ENCODE measurements around the gene FAR1.

Gene FAR1

DNA sequence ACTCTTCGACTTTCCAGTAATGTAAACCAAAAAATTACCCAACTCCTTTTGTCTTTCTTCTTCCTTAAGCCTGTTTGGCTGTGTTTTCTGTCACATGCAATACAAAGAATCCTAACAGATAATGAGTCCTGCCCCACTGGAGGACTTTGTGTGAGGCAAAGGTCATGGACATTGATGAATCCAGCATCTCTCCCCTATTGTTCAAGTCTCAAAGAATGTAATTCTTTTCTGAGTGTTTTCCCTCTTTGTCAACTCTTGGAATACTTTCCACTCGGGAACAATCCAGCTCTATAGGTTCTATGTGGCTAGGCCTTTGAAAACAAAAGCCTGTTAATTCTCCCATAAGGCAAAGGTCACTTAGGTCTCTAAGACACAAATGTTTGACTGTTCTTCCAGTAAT lies 100.7 kb downstream of the FAR1 start:
- Histone ChIP-seq H3K9me3 (ENCODE audit: control insufficient read depth in 2 of 2, low read length in 2 of 2) (no peaks in the 10 kb centered on the region), H3K27me3 (ENCODE audit: control insufficient read depth in 2 of 2, insufficient read depth in 2 of 2, low read length in 2 of 2) (no peaks in the 10 kb centered on the region), H3K4me1 (ENCODE audit: control insufficient read depth in 2 of 2, insufficient read depth in 2 of 2, low read length in 2 of 2) (no peaks in the 10 kb centered on the region), H3K27ac (ENCODE audit: low read depth in 2 of 2, low read length in 2 of 2) (no peak overlapping the region), H3K9ac (ENCODE audit: low read depth in 1 of 2, low read length in 2 of 2) (no peak overlapping the region), H3K4me3 (ENCODE audit: low read length in 2 of 2) (no peak overlapping the region), H3K36me3 (ENCODE audit: control insufficient read depth in 2 of 2, insufficient read depth in 2 of 2, low read length in 2 of 2) (no peaks in the 10 kb centered on the region)

- no peak overlapping the region for H3K27ac ChIP-seq (ENCODE audit: low read depth in 2 of 2, low read length in 2 of 2)
- no peaks in the 10 kb centered on the region for H3K9me3 ChIP-seq (ENCODE audit: control insufficient read depth in 2 of 2, low read length in 2 of 2)
- H3K4me3 ChIP-seq (ENCODE audit: low read length in 2 of 2) = no peak overlapping the region
- H3K27me3 ChIP-seq (ENCODE audit: control insufficient read depth in 2 of 2, insufficient read depth in 2 of 2, low read length in 2 of 2) = no peaks in the 10 kb centered on the region
- H3K36me3 ChIP-seq (ENCODE audit: control insufficient read depth in 2 of 2, insufficient read depth in 2 of 2, low read length in 2 of 2) = no peaks in the 10 kb centered on the region
- H3K4me1 ChIP-seq (ENCODE audit: control insufficient read depth in 2 of 2, insufficient read depth in 2 of 2, low read length in 2 of 2) = peaks cover 0 to 3% of the 10 kb centered on the region in 2 donors
- no peak overlapping the region for H3K9ac ChIP-seq (ENCODE audit: low read depth in 1 of 2, low read length in 2 of 2)
Measured at GRCh38 chr11:13771151-13771550, 102.7 kb downstream of the FAR1 start.

DNA sequence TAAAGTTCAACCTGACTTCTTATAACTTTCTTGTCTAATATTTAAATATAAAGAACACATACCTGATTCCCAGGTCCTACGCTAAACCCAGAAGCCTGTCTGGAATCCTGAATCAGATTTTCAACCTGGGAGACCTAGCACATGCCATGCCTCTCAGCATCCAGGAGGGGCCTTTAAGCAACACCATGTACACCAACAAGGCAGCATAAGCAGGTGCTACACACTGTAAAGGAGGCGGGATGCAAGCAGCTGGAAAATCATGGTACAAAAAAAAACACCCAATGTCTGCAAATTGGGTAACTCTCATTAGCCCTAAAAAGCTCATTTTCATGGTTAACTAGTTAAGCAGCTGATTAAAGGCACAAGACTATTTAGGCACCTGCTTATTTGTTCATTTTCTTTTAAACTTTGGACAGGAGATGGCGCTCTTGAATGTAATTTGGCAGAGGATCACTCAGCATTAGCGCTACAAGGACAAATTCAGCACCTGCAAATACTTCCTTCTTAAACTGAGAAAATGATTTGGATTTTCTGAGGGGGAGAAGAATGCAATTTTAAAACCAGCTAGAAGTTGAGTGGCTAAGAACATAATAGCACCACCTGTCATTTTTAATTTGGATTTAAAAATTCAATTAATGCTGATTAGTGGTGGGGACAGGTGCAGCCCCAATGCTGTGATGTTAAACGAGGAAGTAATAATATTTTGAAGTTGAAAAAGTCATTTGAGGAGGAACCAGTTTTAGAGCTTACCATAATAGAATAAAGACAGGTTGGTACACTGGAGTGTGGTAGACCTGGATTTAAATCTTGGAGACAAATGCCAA lies 104.0 kb downstream of the FAR1 start:
- H3K9ac ChIP-seq (ENCODE audit: low read depth in 1 of 2, low read length in 2 of 2) = no peak overlapping the region
- no peak overlapping the region for H3K27ac ChIP-seq (ENCODE audit: low read depth in 2 of 2, low read length in 2 of 2)
- peaks cover 0 to 3% of the 10 kb centered on the region in 2 donors for H3K4me1 ChIP-seq (ENCODE audit: control insufficient read depth in 2 of 2, insufficient read depth in 2 of 2, low read length in 2 of 2)
- no peaks in the 10 kb centered on the region for H3K36me3 ChIP-seq (ENCODE audit: control insufficient read depth in 2 of 2, insufficient read depth in 2 of 2, low read length in 2 of 2)
- H3K9me3 ChIP-seq (ENCODE audit: control insufficient read depth in 2 of 2, low read length in 2 of 2) = no peaks in the 10 kb centered on the region
- H3K4me3 ChIP-seq (ENCODE audit: low read length in 2 of 2) = no peak overlapping the region
- no peaks in the 10 kb centered on the region for H3K27me3 ChIP-seq (ENCODE audit: control insufficient read depth in 2 of 2, insufficient read depth in 2 of 2, low read length in 2 of 2)

DNA sequence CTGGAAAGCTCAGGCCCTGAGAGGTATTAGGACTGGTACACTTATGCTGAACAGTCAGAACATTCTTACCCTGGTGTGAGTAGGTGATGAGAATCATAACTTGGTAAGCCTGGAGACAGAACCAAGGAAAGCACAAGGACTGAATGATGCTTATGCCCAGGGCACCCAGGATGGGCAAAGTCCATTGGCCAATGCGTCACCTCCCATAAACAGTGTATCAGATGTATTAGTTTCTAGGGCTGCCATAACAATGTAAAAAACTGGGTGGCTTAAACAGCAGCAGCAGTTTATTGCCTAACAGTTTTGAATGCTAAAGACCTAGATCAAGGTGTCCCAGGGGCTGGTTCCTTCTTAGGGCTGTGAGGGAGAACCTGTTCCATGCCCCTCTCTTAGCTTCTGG lies 107.0 kb downstream of the FAR1 start:
- no peaks in the 10 kb centered on the region for H3K27me3 ChIP-seq (ENCODE audit: control insufficient read depth in 2 of 2, insufficient read depth in 2 of 2, low read length in 2 of 2)
- H3K9ac ChIP-seq (ENCODE audit: low read depth in 1 of 2, low read length in 2 of 2) = no peak overlapping the region
- no peak overlapping the region for H3K4me3 ChIP-seq (ENCODE audit: low read length in 2 of 2)
- no peaks in the 10 kb centered on the region for H3K9me3 ChIP-seq (ENCODE audit: control insufficient read depth in 2 of 2, low read length in 2 of 2)
- H3K27ac ChIP-seq (ENCODE audit: low read depth in 2 of 2, low read length in 2 of 2) = no peak overlapping the region
- H3K4me1 ChIP-seq (ENCODE audit: control insufficient read depth in 2 of 2, insufficient read depth in 2 of 2, low read length in 2 of 2) = peaks cover 0 to 3% of the 10 kb centered on the region in 2 donors
- no peaks in the 10 kb centered on the region for H3K36me3 ChIP-seq (ENCODE audit: control insufficient read depth in 2 of 2, insufficient read depth in 2 of 2, low read length in 2 of 2)

GRCh38 chr11:13776134-13776815 lies 107.8 kb downstream of the FAR1 start:
- Histone ChIP-seq H3K36me3 (ENCODE audit: control insufficient read depth in 2 of 2, insufficient read depth in 2 of 2, low read length in 2 of 2) (no peaks in the 10 kb centered on the region), H3K9ac (ENCODE audit: low read depth in 1 of 2, low read length in 2 of 2) (no peak overlapping the region), H3K4me1 (ENCODE audit: control insufficient read depth in 2 of 2, insufficient read depth in 2 of 2, low read length in 2 of 2) (peaks cover 0 to 3% of the 10 kb centered on the region in 2 donors), H3K27me3 (ENCODE audit: control insufficient read depth in 2 of 2, insufficient read depth in 2 of 2, low read length in 2 of 2) (no peaks in the 10 kb centered on the region), H3K27ac (ENCODE audit: low read depth in 2 of 2, low read length in 2 of 2) (no peak overlapping the region), H3K4me3 (ENCODE audit: low read length in 2 of 2) (no peak overlapping the region), H3K9me3 (ENCODE audit: control insufficient read depth in 2 of 2, low read length in 2 of 2) (no peaks in the 10 kb centered on the region)

GRCh38 chr11:13777341-13777985 lies 109.0 kb downstream of the FAR1 start:
- Histone ChIP-seq H3K36me3 (ENCODE audit: control insufficient read depth in 2 of 2, insufficient read depth in 2 of 2, low read length in 2 of 2) (no peaks in the 10 kb centered on the region), H3K4me3 (ENCODE audit: low read length in 2 of 2) (no peak overlapping the region)

GRCh38 chr11:13778345-13778744 lies 109.9 kb downstream of the FAR1 start:
- H3K27me3 ChIP-seq (ENCODE audit: control insufficient read depth in 2 of 2, insufficient read depth in 2 of 2, low read length in 2 of 2) = no peaks in the 10 kb centered on the region
- no peak overlapping the region for H3K27ac ChIP-seq (ENCODE audit: low read depth in 2 of 2, low read length in 2 of 2)
- no peak overlapping the region for H3K4me3 ChIP-seq (ENCODE audit: low read length in 2 of 2)
- H3K36me3 ChIP-seq (ENCODE audit: control insufficient read depth in 2 of 2, insufficient read depth in 2 of 2, low read length in 2 of 2) = no peaks in the 10 kb centered on the region
- H3K9ac ChIP-seq (ENCODE audit: low read depth in 1 of 2, low read length in 2 of 2) = no peak overlapping the region
- peaks cover 0 to 6% of the 10 kb centered on the region in 2 donors for H3K4me1 ChIP-seq (ENCODE audit: control insufficient read depth in 2 of 2, insufficient read depth in 2 of 2, low read length in 2 of 2)
- H3K9me3 ChIP-seq (ENCODE audit: control insufficient read depth in 2 of 2, low read length in 2 of 2) = no peaks in the 10 kb centered on the region

More at GRCh38 chr11:13777341-13777985, 109.0 kb downstream of the FAR1 start:
- no peaks in the 10 kb centered on the region for H3K27me3 ChIP-seq (ENCODE audit: control insufficient read depth in 2 of 2, insufficient read depth in 2 of 2, low read length in 2 of 2)
- H3K27ac ChIP-seq (ENCODE audit: low read depth in 2 of 2, low read length in 2 of 2) = no peak overlapping the region
- peaks cover 0 to 6% of the 10 kb centered on the region in 2 donors for H3K4me1 ChIP-seq (ENCODE audit: control insufficient read depth in 2 of 2, insufficient read depth in 2 of 2, low read length in 2 of 2)
- H3K9me3 ChIP-seq (ENCODE audit: control insufficient read depth in 2 of 2, low read length in 2 of 2) = no peaks in the 10 kb centered on the region
- H3K9ac ChIP-seq (ENCODE audit: low read depth in 1 of 2, low read length in 2 of 2) = no peak overlapping the region

GRCh38 chr11:13781153-13781552 lies 112.7 kb downstream of the FAR1 start:
- peaks cover 0 to 4% of the 10 kb centered on the region in 2 donors for H3K4me1 ChIP-seq (ENCODE audit: control insufficient read depth in 2 of 2, insufficient read depth in 2 of 2, low read length in 2 of 2)
- no peak overlapping the region for H3K9ac ChIP-seq (ENCODE audit: low read depth in 1 of 2, low read length in 2 of 2)
- no peak overlapping the region for H3K4me3 ChIP-seq (ENCODE audit: low read length in 2 of 2)
- no peaks in the 10 kb centered on the region for H3K9me3 ChIP-seq (ENCODE audit: control insufficient read depth in 2 of 2, low read length in 2 of 2)
- no peaks in the 10 kb centered on the region for H3K27me3 ChIP-seq (ENCODE audit: control insufficient read depth in 2 of 2, insufficient read depth in 2 of 2, low read length in 2 of 2)
- no peaks in the 10 kb centered on the region for H3K36me3 ChIP-seq (ENCODE audit: control insufficient read depth in 2 of 2, insufficient read depth in 2 of 2, low read length in 2 of 2)
- H3K27ac ChIP-seq (ENCODE audit: low read depth in 2 of 2, low read length in 2 of 2) = no peak overlapping the region

Data from mucosa of rectum (tissue), 2 donors.